ENCODE results near the gene MYH14.
"Not testable (repeated sequence)": the region's sequence is repeated elsewhere in the genome, so short reads cannot be mapped to it uniquely, and the experiment has no call there.

The MYH14 gene

GRCh38 chr19:50230379-50231351 is 27.2 kb downstream of the MYH14 start:
- DNase-seq, result no peak

- DNase-seq, result not testable (repeated sequence)
Observed at GRCh38 chr19:50231417-50231816, 28.0 kb downstream of the MYH14 start.

GRCh38 chr19:50231821-50232220 is 28.4 kb downstream of the MYH14 start:
- DNase-seq, result no peak

GRCh38 chr19:50232600-50232999 is 29.2 kb downstream of the MYH14 start:
- no peak for DNase-seq

- no peak for DNase-seq
Observed at GRCh38 chr19:50233308-50233910, 30.0 kb downstream of the MYH14 start.

GRCh38 chr19:50237493-50237892 is 34.1 kb downstream of the MYH14 start:
- DNase-seq, result not testable (repeated sequence)

GRCh38 chr19:50238043-50238442 is 34.6 kb downstream of the MYH14 start:
- DNase-seq, result no peak

GRCh38 chr19:50239921-50240590 is 36.6 kb downstream of the MYH14 start:
- no peak for DNase-seq

- no peak for DNase-seq
Observed at GRCh38 chr19:50242581-50242980, 39.2 kb downstream of the MYH14 start.

GRCh38 chr19:50244695-50245094 is 41.3 kb downstream of the MYH14 start:
- no peak for DNase-seq

GRCh38 chr19:50248413-50248812 is 45.0 kb downstream of the MYH14 start:
- DNase-seq, result no peak

- DNase-seq, result no peak
Observed at GRCh38 chr19:50248826-50249225, 45.4 kb downstream of the MYH14 start.

- no peak for DNase-seq
Observed at GRCh38 chr19:50249636-50250035, 46.2 kb downstream of the MYH14 start.

GRCh38 chr19:50250450-50251136 is 47.2 kb downstream of the MYH14 start:
- DNase-seq, result no peak

- DNase-seq, result no peak
Observed at GRCh38 chr19:50252111-50252886, 48.9 kb downstream of the MYH14 start.

GRCh38 chr19:50252887-50253268 is 49.5 kb downstream of the MYH14 start:
- no peak for DNase-seq

- no peak for DNase-seq
Observed at GRCh38 chr19:50255115-50255514, 51.7 kb downstream of the MYH14 start.

GRCh38 chr19:50257141-50257540 is 53.7 kb downstream of the MYH14 start:
- no peak for DNase-seq

GRCh38 chr19:50258918-50259372 is 55.5 kb downstream of the MYH14 start:
- no peak for DNase-seq

- no peak for DNase-seq
Observed at GRCh38 chr19:50261446-50261970, 58.1 kb downstream of the MYH14 start.

- DNase-seq, result no peak
Observed at GRCh38 chr19:50263176-50263575, 59.8 kb downstream of the MYH14 start.

Data from NCI-H226 (cell line).